Inflammatory macrophage treated with lipopolysaccharide for 1 hour (primary cell): ENCODE data around the gene EHBP1.
"Not testable (repeated sequence)": the region's sequence is repeated elsewhere in the genome, so short reads cannot be mapped to it uniquely, and the experiment has no call there.

Experiments
- DNase-seq, 2 donors: peaks; one replicate each; pipeline ENCODE4 v3.0.0-alpha.2; 2020 to 2022

EHBP1 gene

GRCh38 chr2:62736899-62737559 lies 31.5 kb downstream of the EHBP1 start:
- DNase-seq, result no peak

GRCh38 chr2:62738981-62739936 lies 33.7 kb downstream of the EHBP1 start:
- no peak for DNase-seq

DNA sequence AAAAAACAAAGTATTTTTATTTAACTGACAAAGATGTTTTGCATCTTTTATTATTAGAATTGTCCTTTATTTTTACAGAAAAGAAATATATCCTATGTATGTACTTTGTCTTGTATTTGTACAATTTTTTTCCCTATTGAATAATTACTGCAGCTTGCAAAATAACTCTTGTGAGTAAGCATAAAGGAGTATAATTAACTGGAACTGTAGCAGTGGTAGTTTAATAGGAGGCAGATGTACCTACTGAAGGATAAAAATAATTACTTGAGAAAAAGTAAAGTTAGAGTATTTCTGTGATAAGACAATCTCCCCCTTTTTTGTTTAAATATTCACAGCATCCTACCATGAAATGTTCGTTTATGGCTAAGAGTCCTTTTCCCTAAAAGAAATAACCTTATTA lies 34.7 kb downstream of the EHBP1 start:
- DNase-seq, result no peak

- peak in 1 of 2 donors; percentile 2 for DNase-seq
These were observed 35.6 kb downstream of the EHBP1 start for GRCh38 chr2:62741127-62741526.

GRCh38 chr2:62741954-62742722 lies 36.6 kb downstream of the EHBP1 start:
- no peak for DNase-seq

DNA sequence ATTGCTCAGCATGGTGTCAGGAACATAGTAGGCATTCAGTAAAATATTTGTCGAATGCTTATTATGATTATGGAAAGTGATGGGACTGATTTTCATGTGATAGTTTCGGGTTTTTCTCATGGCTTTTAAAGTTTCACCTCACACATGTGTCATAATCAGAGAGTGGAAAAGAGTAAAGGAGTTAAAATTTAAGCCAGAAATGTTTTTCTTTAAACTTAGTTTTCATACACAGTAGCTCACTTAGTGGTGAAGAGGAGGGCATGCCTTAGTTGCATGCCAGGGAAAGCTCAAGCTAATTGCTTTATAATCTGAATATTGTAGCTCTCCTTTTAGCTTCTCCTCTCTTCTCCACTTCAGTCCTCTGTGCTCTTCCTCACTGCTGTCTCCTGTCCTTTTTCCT lies 38.0 kb downstream of the EHBP1 start:
- DNase-seq, result no peak

- no peak for DNase-seq
These were observed 39.1 kb downstream of the EHBP1 start for GRCh38 chr2:62744603-62745002.

- no peak for DNase-seq
These were observed 40.5 kb downstream of the EHBP1 start for GRCh38 chr2:62745891-62746481.

GRCh38 chr2:62747169-62747568 lies 41.7 kb downstream of the EHBP1 start:
- no peak for DNase-seq

DNA sequence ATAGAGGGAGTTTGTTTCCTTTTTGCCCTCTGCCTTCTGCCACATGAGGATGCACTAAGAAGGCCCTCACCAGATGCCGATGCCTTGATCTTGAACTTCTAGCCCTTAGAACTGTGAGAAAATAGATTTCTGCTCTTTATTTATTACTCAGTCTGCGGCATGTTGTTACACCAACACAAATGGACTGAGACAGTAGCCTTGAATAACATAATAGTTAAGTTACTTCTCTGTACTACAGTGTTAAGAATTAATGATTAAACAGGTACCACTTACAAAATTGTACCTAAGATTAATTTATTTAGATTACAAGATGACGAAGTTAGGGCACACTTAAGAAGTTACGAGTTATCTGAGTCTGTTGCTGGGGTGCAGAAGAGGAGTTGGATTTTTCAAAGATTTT lies 42.4 kb downstream of the EHBP1 start:
- DNase-seq, result no peak

DNA sequence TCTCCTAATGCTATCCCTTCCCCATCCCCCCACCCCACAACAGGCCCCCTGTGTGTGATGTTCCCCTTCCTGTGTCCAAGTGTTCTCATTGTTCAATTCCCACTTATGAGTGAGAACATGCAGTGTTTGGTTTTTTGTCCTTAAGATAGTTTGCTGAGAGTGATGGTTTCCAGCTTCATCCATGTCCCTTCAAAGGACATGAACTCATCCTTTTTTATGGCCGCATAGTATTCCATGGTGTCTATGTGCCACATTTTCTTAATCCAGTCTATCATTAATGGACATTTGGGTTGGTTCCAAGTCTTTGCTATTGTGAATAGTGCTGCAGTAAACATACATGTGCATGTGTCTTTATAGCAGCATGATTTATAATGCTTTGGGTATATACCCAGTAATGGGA lies 43.6 kb downstream of the EHBP1 start:
- DNase-seq, result not testable (repeated sequence)

DNA sequence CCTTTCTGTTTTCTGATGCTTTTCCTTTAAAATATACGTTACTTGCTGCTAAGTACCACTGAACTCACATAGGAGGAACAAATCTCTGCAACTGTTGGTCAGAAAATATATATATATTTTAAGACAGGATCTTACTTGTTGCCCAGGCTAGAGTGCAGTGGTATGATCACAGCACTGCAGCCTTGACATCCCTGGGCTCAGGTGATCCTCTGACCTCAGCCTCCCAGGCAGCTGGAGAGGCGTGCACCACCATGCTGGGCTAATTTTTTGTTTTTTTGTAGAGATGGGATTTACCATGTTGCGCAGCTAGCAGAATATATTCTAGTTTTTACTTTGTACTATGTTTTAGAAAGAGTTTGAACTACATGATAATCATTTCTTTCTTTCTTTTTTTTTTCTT lies 51.5 kb downstream of the EHBP1 start:
- no peak for DNase-seq

GRCh38 chr2:62760026-62760425 lies 54.5 kb downstream of the EHBP1 start:
- no peak for DNase-seq

GRCh38 chr2:62760555-62760954 lies 55.0 kb downstream of the EHBP1 start:
- no peak for DNase-seq

DNA sequence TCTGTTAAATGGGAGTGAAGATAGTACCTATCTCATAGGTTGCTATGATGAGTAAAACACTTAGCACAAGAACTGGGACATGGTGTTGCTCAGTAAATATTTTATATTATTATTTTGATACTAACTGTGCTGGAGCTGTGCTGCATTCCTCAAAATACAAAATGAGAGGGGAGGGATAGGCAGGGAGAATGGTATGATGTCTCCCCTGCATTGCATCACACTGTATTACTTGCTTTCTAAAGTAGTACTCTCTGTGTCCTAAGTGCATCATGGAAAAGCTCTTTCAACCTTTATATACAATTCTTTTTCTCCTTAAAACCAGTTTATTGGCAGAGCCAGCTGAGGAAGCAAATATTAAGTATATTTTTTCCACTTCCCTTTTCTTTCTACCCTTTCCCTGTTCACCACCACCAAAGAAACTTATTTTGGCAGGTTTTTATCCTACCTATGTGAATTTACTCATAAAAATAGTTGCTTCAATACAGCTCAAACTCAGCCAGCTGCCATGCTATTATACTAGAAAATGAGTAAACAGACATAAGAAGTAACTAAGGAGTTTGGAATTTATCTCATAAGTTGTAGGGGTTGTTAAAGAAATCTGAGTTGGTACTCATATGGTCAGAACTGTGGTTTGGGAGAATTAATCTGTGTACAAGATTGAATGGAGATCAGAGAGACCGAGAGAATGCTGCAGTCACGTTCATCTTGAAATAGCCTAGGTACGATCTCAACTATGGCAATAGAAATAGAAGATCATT lies 60.3 kb downstream of the EHBP1 start:
- DNase-seq, result no peak

DNA sequence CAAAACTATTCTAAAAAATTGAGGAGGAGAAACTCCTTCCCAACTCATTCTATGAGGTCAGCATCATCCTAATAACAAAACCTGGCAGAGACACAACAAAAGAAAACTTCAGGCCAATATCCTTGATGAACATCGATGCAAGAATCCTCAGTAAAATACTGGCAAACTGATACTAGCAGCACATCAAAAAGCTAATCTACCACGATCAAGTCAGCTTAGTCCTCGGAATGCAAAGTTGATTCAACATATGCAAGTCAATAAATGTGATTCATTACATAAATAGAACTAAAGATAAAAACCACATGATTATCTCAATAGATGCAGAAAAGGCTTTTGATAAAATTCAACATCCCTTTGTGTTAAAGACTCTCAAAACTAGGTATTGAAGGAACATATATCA lies 63.1 kb downstream of the EHBP1 start:
- DNase-seq, result no peak

DNA sequence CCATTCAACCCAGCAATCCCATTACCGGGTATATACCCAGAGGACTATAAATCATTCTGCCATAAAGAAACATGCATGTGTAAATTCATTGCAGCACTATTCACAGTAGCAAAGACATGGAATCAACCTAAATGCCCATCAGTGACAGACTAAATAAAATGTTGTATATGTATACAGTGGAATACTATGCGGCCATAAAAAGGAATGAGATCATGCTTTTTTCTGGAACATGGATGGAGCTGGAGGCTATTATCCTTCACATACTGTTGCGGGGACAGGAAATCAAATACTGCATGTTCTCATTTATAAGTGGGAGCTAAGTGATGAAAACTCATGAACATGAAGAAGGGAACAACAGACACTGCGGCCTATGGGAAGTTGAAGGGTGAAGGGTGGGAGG lies 65.1 kb downstream of the EHBP1 start:
- no peak for DNase-seq

DNA sequence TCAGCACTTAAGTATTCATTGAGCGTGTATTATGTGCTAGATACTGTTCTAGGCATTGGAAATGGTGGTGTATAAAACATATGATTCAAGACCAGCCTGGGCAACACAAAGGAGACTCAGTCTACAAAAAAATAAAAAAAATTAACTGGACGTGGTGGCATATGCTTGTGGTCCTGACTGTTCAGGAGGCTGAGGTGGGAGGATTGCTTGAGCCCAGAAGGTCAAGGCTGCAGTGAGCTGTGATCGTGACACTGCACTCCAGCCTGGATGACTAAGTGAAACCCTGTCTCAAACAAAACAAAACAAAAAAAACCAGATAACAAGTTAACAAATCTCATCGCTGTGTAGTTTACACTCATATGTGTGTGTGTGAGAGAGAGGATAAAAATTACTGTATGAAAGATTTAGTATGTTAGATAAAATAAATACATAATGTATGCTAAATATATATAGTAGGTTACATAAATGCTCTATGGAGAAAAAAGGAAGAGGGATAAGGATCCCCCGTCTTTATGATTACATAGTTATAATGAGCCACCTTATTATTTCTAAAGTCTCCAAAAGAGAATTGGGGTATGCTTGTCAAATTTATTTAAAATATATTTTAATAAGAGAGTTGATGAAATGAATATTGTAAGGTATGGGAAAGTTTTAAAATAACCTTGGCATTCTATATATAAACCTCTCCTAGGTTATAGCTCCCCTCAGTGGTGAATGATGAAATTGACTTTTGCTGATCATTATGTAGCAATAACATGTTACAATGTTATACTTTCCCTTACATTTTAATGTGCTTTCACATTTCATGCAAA lies 69.2 kb downstream of the EHBP1 start:
- peak; percentile 34 to 80 for DNase-seq

- DNase-seq, result no peak
These were observed 69.8 kb downstream of the EHBP1 start for GRCh38 chr2:62775367-62775668.

DNA sequence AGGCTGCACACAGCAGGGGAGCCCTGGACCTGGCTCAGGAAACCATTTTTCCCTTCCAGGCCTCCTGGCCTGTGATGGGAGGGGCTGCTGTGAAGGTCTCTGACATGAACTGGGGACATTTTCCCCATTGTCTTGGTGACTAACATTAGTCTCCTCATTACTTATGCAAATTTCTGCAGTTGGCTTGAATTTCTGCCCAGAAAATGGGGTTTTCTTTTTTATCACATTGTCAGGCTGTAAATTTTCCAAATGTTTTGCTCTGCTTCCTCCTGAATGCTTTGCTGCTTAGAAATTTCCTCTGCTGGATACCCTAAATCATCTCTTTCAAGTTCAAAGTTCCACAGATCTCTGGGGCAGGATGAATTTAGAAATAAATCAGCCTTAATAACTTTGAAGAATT lies 78.2 kb downstream of the EHBP1 start:
- no peak for DNase-seq

DNA sequence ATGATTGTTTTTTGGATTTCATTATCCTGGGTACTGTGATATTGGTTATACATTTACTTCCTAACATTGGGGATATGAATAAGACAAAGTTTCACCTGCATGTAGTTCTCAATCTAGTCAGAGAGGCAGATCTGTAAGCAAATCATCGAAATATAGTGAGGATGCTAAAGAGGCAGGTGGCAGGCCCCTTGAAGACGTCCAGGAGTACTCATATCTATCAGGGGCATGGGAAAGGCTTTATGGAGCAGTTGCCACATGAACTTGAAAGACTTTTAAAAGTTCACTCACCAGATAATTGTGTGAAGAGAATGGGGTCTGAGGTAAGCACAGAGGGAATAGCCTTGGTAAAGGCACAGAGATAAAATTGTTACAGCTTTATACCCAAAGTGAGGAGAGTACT lies 78.8 kb downstream of the EHBP1 start:
- no peak for DNase-seq

DNA sequence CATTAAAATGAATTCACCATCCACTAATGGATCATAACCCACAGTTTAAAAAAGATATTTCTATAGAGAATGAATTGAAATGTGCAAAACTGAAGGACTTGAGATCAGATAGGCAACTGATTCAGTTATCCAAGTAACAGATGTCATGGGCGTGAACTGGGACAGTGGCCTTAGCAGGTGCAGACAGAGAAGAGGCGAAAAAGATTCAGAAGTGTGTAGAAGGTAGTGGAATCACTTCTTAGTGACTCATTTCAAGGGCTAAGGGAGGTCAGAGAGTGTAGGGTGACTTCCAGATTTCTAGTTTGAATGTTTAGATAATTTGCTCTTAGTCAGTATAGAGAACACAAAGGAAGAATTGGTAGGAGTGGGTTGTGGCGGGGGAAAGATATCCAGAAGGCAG lies 79.7 kb downstream of the EHBP1 start:
- no peak for DNase-seq
